Neural progenitor cell (in vitro differentiated cells): ENCODE data around the gene SLC25A6. TPM values are rescaled to one million over a fixed set of nuclear protein-coding genes. Genes with fewer than 3 reads are reported as not detected.

Experiments used
- DNase-seq: peaks from one replicate; pipeline ENCODE4 v3.0.0-alpha.2; 2016; ENCODE audit warnings: low spot score
- H2AFZ ChIP-seq: fragments of 200-600 bp; sonication (generic); replicated peaks from 2 replicates; pipeline ENCODE4 v1.6.1; 2016; ENCODE audit warnings: antibody characterized with exemption
- H3F3A ChIP-seq: fragments of 200-600 bp; sonication (generic); 2 replicates; pipeline ENCODE4 v1.6.1; 2016; ENCODE audit warnings: antibody characterized with exemption, low read depth
- H3K27ac ChIP-seq: fragments of 200-600 bp; sonication (generic); 2 replicates; pipeline ENCODE4 v1.5.1; 2016; ENCODE audit warnings: mild to moderate bottlenecking
- H3K27me3 ChIP-seq: fragments of 200-600 bp; sonication (generic); 2 replicates; pipeline ENCODE4 v1.6.1; 2016; ENCODE audit warnings: mild to moderate bottlenecking, moderate library complexity
- H3K36me3 ChIP-seq: fragments of 200-600 bp; sonication (generic); 2 replicates; pipeline ENCODE4 v1.5.1; 2016
- H3K4me1 ChIP-seq: fragments of 200-600 bp; sonication (generic); 2 replicates; pipeline ENCODE4 v1.6.1; 2016; ENCODE audit warnings: mixed run types
- H3K4me2 ChIP-seq: fragments of 200-600 bp; sonication (generic); 2 replicates; pipeline ENCODE4 v1.6.1; 2016
- H3K4me3 ChIP-seq: fragments of 200-600 bp; sonication (generic); 2 replicates; pipeline ENCODE4 v1.5.1; 2016
- H3K79me2 ChIP-seq: fragments of 200-600 bp; sonication (generic); 2 replicates; pipeline ENCODE4 v1.6.1; 2016; ENCODE audit warnings: low read depth
- H3K9ac ChIP-seq: fragments of 200-600 bp; sonication (generic); 2 replicates; pipeline ENCODE4 v1.6.1; 2016
- H3K9me3 ChIP-seq: fragments of 200-600 bp; sonication (generic); 2 replicates; pipeline ENCODE4 v1.5.1; 2016; ENCODE audit warnings: low read depth
- H4K20me1 ChIP-seq: fragments of 200-600 bp; sonication (generic); 2 replicates; pipeline ENCODE4 v1.6.1; 2016; ENCODE audit warnings: low read depth
- H3K27ac Mint-ChIP-seq: 3 replicates; pipeline ENCODE4 v1.8.0; 2021; ENCODE audit warnings: mixed read lengths
- H3K27me3 Mint-ChIP-seq: 2 replicates; pipeline ENCODE4 v1.8.0; 2022; ENCODE audit warnings: low read depth, mild to moderate bottlenecking, inconsistent platforms, moderate library complexity, mixed read lengths; ENCODE audit not compliant: insufficient read depth
- H3K36me3 Mint-ChIP-seq: 3 replicates; pipeline ENCODE4 v1.8.0; 2021; ENCODE audit warnings: mixed read lengths
- H3K4me1 Mint-ChIP-seq: 3 replicates; pipeline ENCODE4 v1.8.0; 2021; ENCODE audit warnings: mixed read lengths
- H3K4me3 Mint-ChIP-seq: 3 replicates; pipeline ENCODE4 v1.8.0; 2021; ENCODE audit warnings: mild to moderate bottlenecking, moderate library complexity, mixed read lengths
- H3K9me3 Mint-ChIP-seq: 3 replicates; pipeline ENCODE4 v1.8.0; 2020; ENCODE audit warnings: mixed read lengths
- EZH2 ChIP-seq: fragments of 200-600 bp; sonication (generic); IDR thresholded peaks from 2 replicates; pipeline ENCODE4 v1.6.1; 2017; ENCODE audit warnings: antibody characterized with exemption, mild to moderate bottlenecking, moderate library complexity
- EZH2phosphoT487 ChIP-seq: fragments of 200-600 bp; sonication (generic); IDR thresholded peaks from 2 replicates; pipeline ENCODE4 v1.6.1; 2017; ENCODE audit warnings: antibody characterized with exemption
- total RNA-seq: library from RNA; depleted of rRNA; stranded (reverse); fragments of >200 nt; gene quantifications from 2 replicates; pipeline ENCODE4 v1.2.3, GENCODE V29; 2015; ENCODE audit warnings: low replicate concordance
- TF ChIP-seq, protein P1 (sequence below): fragments of 200-600 bp; sonication (generic); IDR thresholded peaks from 2 replicates; pipeline ENCODE4 v1.5.1; 2017; ENCODE audit warnings: antibody characterized with exemption, mild to moderate bottlenecking

SLC25A6 gene
- total RNA-seq, 1 donor from 2014 or later = 193 TPM

DNA sequence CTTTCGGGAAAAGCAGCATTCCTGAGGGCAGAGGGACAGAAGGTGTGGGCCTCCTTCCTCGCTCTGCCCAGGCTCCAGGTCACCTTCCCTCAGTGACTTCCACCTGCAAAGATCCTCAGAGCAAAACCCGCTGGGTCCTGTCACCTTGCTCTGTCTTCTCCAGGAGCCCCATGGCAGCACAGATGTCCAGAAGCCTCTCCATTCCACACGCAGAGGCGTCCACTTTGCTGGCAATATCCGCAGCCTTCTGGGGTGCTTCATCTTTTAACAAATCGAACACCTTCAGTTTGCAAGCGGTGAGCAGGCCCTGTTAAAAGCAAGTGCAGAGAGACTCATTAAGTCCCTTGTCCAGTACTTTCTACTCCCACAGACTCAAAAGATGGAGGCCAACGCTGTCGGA, 33.5 kb upstream of the SLC25A6 start:
- no peaks in the 10 kb centered on the region for H3K4me1 ChIP-seq
- no peak for TF ChIP-seq EZH2
- TF ChIP-seq, protein P1, sequence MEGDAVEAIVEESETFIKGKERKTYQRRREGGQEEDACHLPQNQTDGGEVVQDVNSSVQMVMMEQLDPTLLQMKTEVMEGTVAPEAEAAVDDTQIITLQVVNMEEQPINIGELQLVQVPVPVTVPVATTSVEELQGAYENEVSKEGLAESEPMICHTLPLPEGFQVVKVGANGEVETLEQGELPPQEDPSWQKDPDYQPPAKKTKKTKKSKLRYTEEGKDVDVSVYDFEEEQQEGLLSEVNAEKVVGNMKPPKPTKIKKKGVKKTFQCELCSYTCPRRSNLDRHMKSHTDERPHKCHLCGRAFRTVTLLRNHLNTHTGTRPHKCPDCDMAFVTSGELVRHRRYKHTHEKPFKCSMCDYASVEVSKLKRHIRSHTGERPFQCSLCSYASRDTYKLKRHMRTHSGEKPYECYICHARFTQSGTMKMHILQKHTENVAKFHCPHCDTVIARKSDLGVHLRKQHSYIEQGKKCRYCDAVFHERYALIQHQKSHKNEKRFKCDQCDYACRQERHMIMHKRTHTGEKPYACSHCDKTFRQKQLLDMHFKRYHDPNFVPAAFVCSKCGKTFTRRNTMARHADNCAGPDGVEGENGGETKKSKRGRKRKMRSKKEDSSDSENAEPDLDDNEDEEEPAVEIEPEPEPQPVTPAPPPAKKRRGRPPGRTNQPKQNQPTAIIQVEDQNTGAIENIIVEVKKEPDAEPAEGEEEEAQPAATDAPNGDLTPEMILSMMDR = no peak
- TF ChIP-seq EZH2phosphoT487 = no peak
- H2AFZ ChIP-seq = no peak overlapping the region
- H3K27me3 ChIP-seq = no peaks in the 10 kb centered on the region
- peaks cover 18% of the 10 kb centered on the region for H3K36me3 ChIP-seq
- no peak for DNase-seq
- no peak overlapping the region for H3K9ac ChIP-seq
- H3K9me3 ChIP-seq = no peaks in the 10 kb centered on the region
- Mint-ChIP-seq H3K27me3 (peaks cover 2% of the 10 kb centered on the region), H3K27ac (no peak overlapping the region), H3K4me1 (no peaks in the 10 kb centered on the region), H3K4me3 (no peak overlapping the region), H3K36me3 (peaks cover 55% of the 10 kb centered on the region), H3K9me3 (peaks cover 35% of the 10 kb centered on the region)
- H3K79me2 ChIP-seq = no peaks in the 10 kb centered on the region
- H3F3A ChIP-seq = no peaks in the 10 kb centered on the region
- H3K4me2 ChIP-seq = no peak overlapping the region
- no peak overlapping the region for H3K4me3 ChIP-seq
- H3K27ac ChIP-seq = no peak overlapping the region
- no peaks in the 10 kb centered on the region for H4K20me1 ChIP-seq

DNA sequence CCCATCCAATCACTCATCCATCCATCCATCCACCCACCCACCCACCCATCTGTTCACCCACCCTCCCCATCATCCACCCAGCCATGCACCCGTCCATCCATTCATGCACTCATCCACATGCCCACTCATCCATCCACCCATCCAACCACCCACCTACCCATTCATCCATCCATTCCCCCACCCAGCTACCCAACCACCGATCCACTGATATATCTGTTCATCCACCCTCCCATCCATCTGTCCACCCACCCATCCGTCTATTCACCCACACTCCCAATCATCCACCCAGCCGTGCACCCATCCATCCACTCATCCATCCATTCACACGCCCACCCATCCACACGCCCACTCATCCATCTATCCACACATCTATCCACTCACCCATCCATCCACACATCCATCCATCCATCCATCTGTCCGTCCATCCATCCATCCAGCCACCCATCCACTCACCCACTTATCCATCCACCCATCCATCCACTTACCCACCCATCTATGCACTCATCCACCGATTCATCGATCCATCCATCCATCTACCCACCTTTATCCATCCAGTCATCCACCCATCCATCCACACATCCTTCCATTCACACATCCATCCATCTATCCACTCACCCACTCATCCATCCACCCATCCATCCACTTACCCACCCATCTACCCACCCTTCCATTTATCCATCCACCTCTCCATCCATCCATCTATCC, 32.4 kb upstream of the SLC25A6 start:
- no peaks in the 10 kb centered on the region for H4K20me1 ChIP-seq
- H3F3A ChIP-seq = peaks cover 5% of the 10 kb centered on the region
- no peaks in the 10 kb centered on the region for H3K4me1 Mint-ChIP-seq
- no peak overlapping the region for H3K4me3 Mint-ChIP-seq
- H3K27ac ChIP-seq = no peak overlapping the region
- peaks cover 18% of the 10 kb centered on the region for H3K36me3 ChIP-seq
- peaks cover 8% of the 10 kb centered on the region for H3K27me3 Mint-ChIP-seq
- no peaks in the 10 kb centered on the region for H3K79me2 ChIP-seq
- H3K36me3 Mint-ChIP-seq = peaks cover 57% of the 10 kb centered on the region
- no peak overlapping the region for H2AFZ ChIP-seq
- no peak for DNase-seq
- no peaks in the 10 kb centered on the region for H3K9me3 ChIP-seq
- no peak overlapping the region for H3K9ac ChIP-seq
- no peaks in the 10 kb centered on the region for H3K27me3 ChIP-seq
- TF ChIP-seq, protein P1 = no peak
- TF ChIP-seq EZH2 = no peak
- TF ChIP-seq EZH2phosphoT487 = no peak
- H3K4me1 ChIP-seq = peaks cover 4% of the 10 kb centered on the region
- no peak overlapping the region for H3K4me2 ChIP-seq
- peaks cover 35% of the 10 kb centered on the region for H3K9me3 Mint-ChIP-seq
- no peak overlapping the region for H3K27ac Mint-ChIP-seq
- H3K4me3 ChIP-seq = no peak overlapping the region

DNA sequence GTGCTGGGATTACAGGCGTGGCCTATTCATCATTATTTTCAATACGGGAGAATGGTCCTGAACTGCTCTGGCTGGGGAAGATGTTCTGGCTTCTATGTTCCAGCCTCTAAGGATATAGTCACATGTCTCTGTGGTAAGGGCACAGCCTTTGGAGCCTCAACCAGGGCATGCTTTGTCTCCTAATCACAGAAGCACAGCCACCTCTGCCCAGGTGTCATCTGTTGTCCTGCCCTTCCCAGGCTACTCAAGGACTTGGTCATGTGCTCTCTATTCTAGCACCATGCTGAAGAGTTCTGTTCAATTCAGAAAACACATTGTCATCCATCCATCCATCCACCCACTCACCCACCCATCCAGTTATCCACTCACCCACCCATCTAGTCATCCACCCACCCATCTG, 31.3 kb upstream of the SLC25A6 start:
- no peaks in the 10 kb centered on the region for H3K79me2 ChIP-seq
- no peak overlapping the region for H3K4me2 ChIP-seq
- no peaks in the 10 kb centered on the region for H3K4me1 Mint-ChIP-seq
- DNase-seq = no peak
- no peaks in the 10 kb centered on the region for H3K9me3 ChIP-seq
- peaks cover 8% of the 10 kb centered on the region for H3K27me3 Mint-ChIP-seq
- no peak overlapping the region for H3K4me3 Mint-ChIP-seq
- H3F3A ChIP-seq = peaks cover 16% of the 10 kb centered on the region
- no peak overlapping the region for H2AFZ ChIP-seq
- no peak overlapping the region for H3K9ac ChIP-seq
- no peak overlapping the region for H3K27ac ChIP-seq
- peaks cover 18% of the 10 kb centered on the region for H3K36me3 ChIP-seq
- H3K4me3 ChIP-seq = no peak overlapping the region
- peaks cover 5% of the 10 kb centered on the region for H3K4me1 ChIP-seq
- H4K20me1 ChIP-seq = no peaks in the 10 kb centered on the region
- TF ChIP-seq, protein P1 = no peak
- TF ChIP-seq EZH2phosphoT487 = no peak
- TF ChIP-seq EZH2 = no peak
- H3K27ac Mint-ChIP-seq = no peak overlapping the region
- H3K36me3 Mint-ChIP-seq = peaks cover 57% of the 10 kb centered on the region
- peaks cover 35% of the 10 kb centered on the region for H3K9me3 Mint-ChIP-seq
- H3K27me3 ChIP-seq = no peaks in the 10 kb centered on the region
